Renal cortical epithelial cell (primary cell): ENCODE results near the gene COL1A2. TPM values are rescaled to one million over a fixed set of nuclear protein-coding genes. Genes with fewer than 3 reads are reported as not detected.

Experiments used
- DNase-seq: peaks from one replicate; pipeline ENCODE4 v3.0.0-alpha.2; 2011; ENCODE audit warnings: low read depth
- total RNA-seq: library from RNA; depleted of rRNA; stranded (reverse); fragments of >200 nt; gene quantifications from 2 replicates; pipeline ENCODE4 v1.2.3, GENCODE V29; 2014

Gene COL1A2
- total RNA-seq, 1 donor from 2014 or later = 237 TPM

GRCh38 chr7:94410413-94411187 is 15.9 kb downstream of the COL1A2 start:
- DNase-seq = no peak

GRCh38 chr7:94411188-94411466 is 16.4 kb downstream of the COL1A2 start:
- DNase-seq = no peak

- DNase-seq = no peak
These were observed 18.1 kb downstream of the COL1A2 start for GRCh38 chr7:94412762-94413322.

- no peak for DNase-seq
These were observed 19.8 kb downstream of the COL1A2 start for GRCh38 chr7:94414481-94414880.

GRCh38 chr7:94414980-94415379 is 20.3 kb downstream of the COL1A2 start:
- DNase-seq = no peak

- no peak for DNase-seq
These were observed 22.6 kb downstream of the COL1A2 start for GRCh38 chr7:94417306-94417705.

GRCh38 chr7:94417901-94418300 is 23.2 kb downstream of the COL1A2 start:
- DNase-seq = no peak

GRCh38 chr7:94418851-94419250 is 24.2 kb downstream of the COL1A2 start:
- DNase-seq = no peak

GRCh38 chr7:94420328-94420727 is 25.6 kb downstream of the COL1A2 start:
- no peak for DNase-seq

- DNase-seq = no peak
These were observed 27.0 kb downstream of the COL1A2 start for GRCh38 chr7:94421681-94422080.

- no peak for DNase-seq
These were observed 27.4 kb downstream of the COL1A2 start for GRCh38 chr7:94422136-94422535.

GRCh38 chr7:94422827-94423460 is 28.2 kb downstream of the COL1A2 start:
- no peak for DNase-seq

- DNase-seq = no peak
These were observed 29.4 kb downstream of the COL1A2 start for GRCh38 chr7:94423863-94424735.

GRCh38 chr7:94425546-94425945 is 30.9 kb downstream of the COL1A2 start:
- DNase-seq = no peak

GRCh38 chr7:94426980-94427875 is 32.5 kb downstream of the COL1A2 start:
- no peak for DNase-seq

GRCh38 chr7:94429153-94429552 is 34.5 kb downstream of the COL1A2 start:
- DNase-seq = no peak

GRCh38 chr7:94431176-94431575 is 36.5 kb downstream of the COL1A2 start:
- no peak for DNase-seq

- no peak for DNase-seq
These were observed 37.1 kb downstream of the COL1A2 start for GRCh38 chr7:94431619-94432280.

- no peak for DNase-seq
These were observed 37.6 kb downstream of the COL1A2 start for GRCh38 chr7:94432281-94432670.

- DNase-seq = no peak
These were observed 38.1 kb downstream of the COL1A2 start for GRCh38 chr7:94432817-94433216.

GRCh38 chr7:94433224-94433623 is 38.5 kb downstream of the COL1A2 start:
- DNase-seq = no peak
